Measurements from ENCODE around the gene CIAO3. TPM values are rescaled to one million over a fixed set of nuclear protein-coding genes. Genes with fewer than 3 reads are reported as not detected.

The CIAO3 gene
- total RNA-seq, 2 experiments from 2014 or later, result 33.3 to 38.2 TPM

DNA sequence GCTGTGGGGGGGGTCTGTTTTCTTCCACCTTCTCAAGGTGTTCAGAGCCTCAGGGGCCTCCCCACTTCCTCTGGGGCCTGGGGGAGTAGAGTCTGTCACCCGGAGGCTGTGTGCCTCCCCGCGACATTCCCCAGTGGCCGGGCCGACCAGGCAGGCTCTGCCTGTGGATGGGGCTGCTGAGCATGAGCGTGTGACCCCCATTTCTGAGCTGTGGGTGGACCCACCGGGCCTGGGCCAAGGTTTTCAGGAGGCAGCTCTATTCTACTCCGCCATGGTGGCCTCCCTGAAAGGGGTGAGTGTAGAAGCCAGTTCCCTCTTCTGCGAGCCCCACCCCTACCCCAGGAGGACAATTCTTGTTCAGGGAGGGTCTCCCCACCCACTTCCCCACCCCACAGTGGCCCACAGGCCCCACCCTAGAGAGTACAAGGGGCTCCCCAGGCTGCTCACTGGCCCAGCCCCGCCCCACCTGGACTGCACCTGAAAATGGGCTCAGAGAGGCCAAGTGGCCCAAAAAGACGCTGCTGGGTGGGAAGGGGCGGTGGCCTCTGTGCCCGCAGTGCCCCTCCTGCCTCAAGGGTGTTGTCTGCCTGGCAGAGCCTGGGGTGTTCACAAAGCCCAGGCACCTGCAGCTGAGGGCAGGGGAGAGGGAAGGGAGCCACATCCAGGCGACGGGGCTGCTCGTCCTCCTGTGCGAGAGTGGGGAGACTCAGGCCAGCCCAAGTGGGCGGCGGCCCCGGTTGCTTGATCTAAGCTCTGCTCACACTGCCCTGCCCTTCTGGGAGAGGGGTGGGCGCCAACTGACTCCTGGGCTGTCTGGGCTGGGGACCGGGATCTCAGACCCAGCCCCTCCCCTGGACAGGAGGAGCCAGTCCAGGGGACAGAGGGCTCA lies 21.1 kb upstream of the CIAO3 start:
- H3K4me3 ChIP-seq (ENCODE audit: low read length), result no peak overlapping the region
- ChIA-PET CTCF (no interaction called here), POLR2A (no interaction called here)
- H3K27ac ChIP-seq (ENCODE audit: low read depth in 1 of 2, low read length in 2 of 2), result no peak overlapping the region
- ATAC-seq (ENCODE audit: poor library complexity) (no peak), DNase-seq (peak in 2 of 14 experiments; percentile 4 to 11)
- H3K36me3 ChIP-seq (ENCODE audit: insufficient read depth, low read length), result no peaks in the 10 kb centered on the region
- Mint-ChIP-seq H3K27ac (no peak overlapping the region), H3K27me3 (no peaks in the 10 kb centered on the region), H3K4me3 (no peak overlapping the region), H3K4me1 (ENCODE audit: low read depth) (no peaks in the 10 kb centered on the region), H3K9me3 (no peaks in the 10 kb centered on the region), H3K36me3 (ENCODE audit: low read depth) (no peaks in the 10 kb centered on the region)
- TF ChIP-seq, protein P1, sequence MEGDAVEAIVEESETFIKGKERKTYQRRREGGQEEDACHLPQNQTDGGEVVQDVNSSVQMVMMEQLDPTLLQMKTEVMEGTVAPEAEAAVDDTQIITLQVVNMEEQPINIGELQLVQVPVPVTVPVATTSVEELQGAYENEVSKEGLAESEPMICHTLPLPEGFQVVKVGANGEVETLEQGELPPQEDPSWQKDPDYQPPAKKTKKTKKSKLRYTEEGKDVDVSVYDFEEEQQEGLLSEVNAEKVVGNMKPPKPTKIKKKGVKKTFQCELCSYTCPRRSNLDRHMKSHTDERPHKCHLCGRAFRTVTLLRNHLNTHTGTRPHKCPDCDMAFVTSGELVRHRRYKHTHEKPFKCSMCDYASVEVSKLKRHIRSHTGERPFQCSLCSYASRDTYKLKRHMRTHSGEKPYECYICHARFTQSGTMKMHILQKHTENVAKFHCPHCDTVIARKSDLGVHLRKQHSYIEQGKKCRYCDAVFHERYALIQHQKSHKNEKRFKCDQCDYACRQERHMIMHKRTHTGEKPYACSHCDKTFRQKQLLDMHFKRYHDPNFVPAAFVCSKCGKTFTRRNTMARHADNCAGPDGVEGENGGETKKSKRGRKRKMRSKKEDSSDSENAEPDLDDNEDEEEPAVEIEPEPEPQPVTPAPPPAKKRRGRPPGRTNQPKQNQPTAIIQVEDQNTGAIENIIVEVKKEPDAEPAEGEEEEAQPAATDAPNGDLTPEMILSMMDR (IDR thresholded peaks at IDR 0.05), result no peak
- intact Hi-C loops (cut with DNase I, micrococcal nuclease), result no loop called here
- H3K4me1 ChIP-seq (ENCODE audit: insufficient read depth, low read length), result no peaks in the 10 kb centered on the region
- no peaks in the 10 kb centered on the region for H3K27me3 ChIP-seq (ENCODE audit: control insufficient read depth in 1 of 2, insufficient read depth in 2 of 2, low read length in 2 of 2)
- H3K9me3 ChIP-seq (ENCODE audit: control insufficient read depth in 1 of 2, insufficient read depth in 1 of 2, low read length in 2 of 2), result no peaks in the 10 kb centered on the region

- Mint-ChIP-seq H3K9me3 (no peaks in the 10 kb centered on the region), H3K27ac (no peak within 1 kb of the TSS), H3K36me3 (ENCODE audit: low read depth) (no peaks in the 10 kb centered on the region), H3K4me1 (ENCODE audit: low read depth) (no peaks in the 10 kb centered on the region), H3K4me3 (no peak within 1 kb of the TSS), H3K27me3 (peaks cover 3% of the 10 kb centered on the region)
- intact Hi-C loops (cut with DNase I, micrococcal nuclease), result no loop called here
- CTCF ChIA-PET, result no interaction called here
- no peak for ATAC-seq (ENCODE audit: poor library complexity)
- Histone ChIP-seq H3K4me1 (ENCODE audit: insufficient read depth, low read length) (no peaks in the 10 kb centered on the region), H3K4me3 (ENCODE audit: low read length) (no peak within 1 kb of the TSS), H3K27ac (ENCODE audit: low read depth in 1 of 2, low read length in 2 of 2) (no peak within 1 kb of the TSS), H3K36me3 (ENCODE audit: insufficient read depth, low read length) (no peaks in the 10 kb centered on the region), H3K27me3 (ENCODE audit: control insufficient read depth in 1 of 2, insufficient read depth in 2 of 2, low read length in 2 of 2) (no peaks in the 10 kb centered on the region), H3K9me3 (ENCODE audit: control insufficient read depth in 1 of 2, insufficient read depth in 1 of 2, low read length in 2 of 2) (no peaks in the 10 kb centered on the region)
- TF ChIP-seq, protein P1 (IDR thresholded peaks at IDR 0.05), result no peak
- POLR2A ChIA-PET, result no interaction called here
- DNase-seq, result peak in 2 of 14 experiments; percentile 4 to 9
Observed at GRCh38 chr16:760545-761343, 19.9 kb upstream of the CIAO3 start, which contains the start of gene MSLN. TSS of gene MSLN (plus strand) at chr16:760734. CDS start at chr16:762681, 1,947 bp downstream.

- Histone ChIP-seq H3K4me1 (ENCODE audit: insufficient read depth, low read length) (peaks cover 1% of the 10 kb centered on the region), H3K27ac (ENCODE audit: low read depth in 1 of 2, low read length in 2 of 2) (no peak overlapping the region), H3K27me3 (ENCODE audit: control insufficient read depth in 1 of 2, insufficient read depth in 2 of 2, low read length in 2 of 2) (no peaks in the 10 kb centered on the region), H3K9me3 (ENCODE audit: control insufficient read depth in 1 of 2, insufficient read depth in 1 of 2, low read length in 2 of 2) (no peaks in the 10 kb centered on the region), H3K36me3 (ENCODE audit: insufficient read depth, low read length) (no peaks in the 10 kb centered on the region), H3K4me3 (ENCODE audit: low read length) (no peak overlapping the region)
- Mint-ChIP-seq H3K27ac (no peak overlapping the region), H3K4me3 (no peak overlapping the region), H3K9me3 (no peaks in the 10 kb centered on the region), H3K4me1 (ENCODE audit: low read depth) (no peaks in the 10 kb centered on the region), H3K36me3 (ENCODE audit: low read depth) (no peaks in the 10 kb centered on the region), H3K27me3 (peaks cover 5% of the 10 kb centered on the region)
- TF ChIP-seq, protein P1 (IDR thresholded peaks at IDR 0.05), result no peak
- peak in 2 of 14 experiments; percentile 4 to 10 for DNase-seq
- ChIA-PET CTCF (no interaction called here), POLR2A (no interaction called here)
- intact Hi-C loops (cut with DNase I, micrococcal nuclease), result no loop called here
- ATAC-seq (ENCODE audit: poor library complexity), result no peak
Observed at GRCh38 chr16:760065-760464, 19.3 kb upstream of the CIAO3 start.
